ENCODE results near the gene DOCK8.
"Not testable (repeated sequence)": the region's sequence is repeated elsewhere in the genome, so short reads cannot be mapped to it uniquely, and the experiment has no call there.

DOCK8 gene

DNA sequence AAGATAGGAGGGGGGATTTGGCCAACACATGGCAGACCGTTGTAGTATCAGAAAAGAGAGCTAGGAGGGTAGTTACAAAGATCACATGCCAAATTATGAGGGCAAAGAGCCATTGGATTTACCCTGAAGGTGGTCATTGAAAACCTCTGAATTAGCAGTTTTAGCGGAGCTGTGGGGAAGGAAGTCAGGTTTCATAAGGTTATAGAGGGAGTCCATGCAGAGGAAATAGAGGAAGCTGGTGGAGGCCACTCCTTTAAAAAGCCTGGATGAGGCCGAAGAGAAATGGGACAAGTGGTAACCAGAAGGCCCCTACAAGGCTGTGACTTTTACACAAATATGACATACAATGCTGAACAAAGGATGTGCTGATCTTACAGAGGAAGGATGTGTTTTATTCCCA, 13.2 kb downstream of the DOCK8 start:
- DNase-seq: no peak

DNA sequence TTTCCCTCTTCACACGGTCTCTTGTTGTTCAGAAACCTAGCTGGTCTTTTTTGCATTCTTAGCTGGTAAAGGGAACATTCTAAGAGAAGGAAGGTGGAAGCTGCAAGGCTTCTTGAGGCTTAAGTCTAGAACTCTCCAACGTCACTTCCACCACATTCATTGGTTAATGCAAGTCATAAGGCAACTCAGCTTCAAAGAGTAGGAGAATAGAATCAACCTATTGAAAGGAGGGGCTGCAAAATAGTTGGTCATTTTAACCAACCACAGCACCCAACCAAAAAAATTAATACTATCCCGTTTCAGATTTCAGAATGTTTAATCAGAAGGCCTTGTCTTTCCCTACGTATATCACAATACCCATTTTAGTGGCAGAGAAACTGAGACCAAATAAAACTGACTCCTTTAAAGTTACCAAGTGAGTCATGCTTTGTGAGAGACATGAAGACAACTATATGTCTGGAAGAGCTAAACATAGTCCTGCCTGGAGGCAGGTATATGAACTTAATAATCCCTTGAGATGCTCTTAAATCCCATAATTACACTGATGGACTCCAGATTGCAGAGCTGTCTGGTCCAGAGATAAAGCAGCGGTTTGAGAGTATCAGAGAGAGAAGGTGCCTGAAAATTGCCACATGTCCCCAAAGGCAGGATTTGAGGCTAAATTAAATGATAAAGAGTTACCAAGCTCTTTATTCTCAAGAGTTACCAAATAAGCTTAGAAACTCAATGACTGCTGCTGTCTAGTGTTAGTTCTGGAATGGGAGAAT, 14.4 kb downstream of the DOCK8 start:
- DNase-seq: no peak

DNA sequence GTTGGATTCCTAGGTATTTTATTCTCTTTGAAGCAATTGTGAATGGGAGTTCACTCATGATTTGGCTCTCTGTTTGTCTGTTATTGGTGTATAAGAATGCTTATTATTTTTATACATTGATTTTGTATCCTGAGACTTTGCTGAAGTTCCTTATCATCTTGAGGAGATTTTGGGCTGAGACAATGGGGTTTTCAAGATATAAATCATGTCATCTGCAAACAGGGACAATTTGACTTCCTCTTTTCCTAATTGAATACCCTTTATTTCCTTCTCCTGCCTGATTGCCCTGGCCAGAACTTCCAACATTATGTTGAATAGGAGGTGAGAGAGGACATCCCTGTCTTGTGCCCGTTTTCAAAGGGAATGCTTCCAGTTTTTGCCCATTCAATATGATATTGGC, 17.0 kb downstream of the DOCK8 start:
- not testable (repeated sequence) for DNase-seq

DNA sequence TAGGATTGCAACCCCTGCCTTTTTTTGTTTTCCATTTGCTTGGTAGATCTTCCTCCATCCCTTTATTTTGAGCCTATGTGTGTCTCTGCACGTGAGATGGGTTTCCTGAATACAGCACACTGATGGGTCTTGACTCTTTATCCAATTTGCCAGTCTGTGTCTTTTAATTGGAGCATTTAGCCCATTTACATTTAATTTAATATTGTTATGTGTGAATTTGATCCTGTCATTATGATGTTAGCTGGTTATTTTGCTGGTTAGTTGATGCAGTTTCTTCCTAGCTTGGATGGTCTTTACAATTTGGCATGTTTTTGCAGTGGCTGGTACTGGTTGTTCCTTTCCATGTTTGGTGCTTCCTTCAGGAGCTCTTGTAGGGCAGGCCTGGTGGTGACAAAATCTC, 19.0 kb downstream of the DOCK8 start:
- not testable (repeated sequence) for DNase-seq

DNA sequence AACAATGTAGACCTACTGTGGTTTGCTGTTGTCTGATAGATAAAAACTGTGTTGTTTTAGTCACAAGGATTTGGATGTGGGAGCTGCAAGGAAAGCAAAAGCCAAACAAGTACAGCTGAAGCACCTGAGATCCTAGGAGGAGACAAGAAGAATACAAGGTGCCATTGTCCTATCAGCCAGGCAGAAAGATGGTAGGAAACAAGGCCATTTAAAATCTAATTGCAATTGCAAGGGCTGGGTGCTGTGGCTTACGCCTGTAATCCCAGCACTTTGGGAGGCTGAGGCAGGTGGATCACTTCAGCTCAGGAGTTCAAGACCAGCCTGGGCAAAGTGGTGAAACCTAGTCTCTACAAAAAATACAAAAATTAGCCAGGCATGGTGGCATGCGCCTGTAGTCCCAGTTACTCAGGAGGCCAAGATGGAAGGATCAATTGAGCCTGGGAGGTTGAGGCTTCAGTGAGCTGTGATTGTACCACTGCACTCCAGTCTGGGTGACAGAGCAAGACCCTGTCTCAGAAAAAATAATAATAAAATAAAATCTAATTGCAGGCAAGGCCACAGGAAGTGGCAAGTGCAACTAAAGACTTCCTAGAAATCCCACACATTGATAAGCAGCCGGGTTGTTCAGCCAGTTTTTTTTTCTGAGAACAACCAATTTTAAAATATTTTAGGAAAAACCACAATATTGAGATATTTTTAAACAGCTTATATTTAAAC, 22.6 kb downstream of the DOCK8 start:
- DNase-seq: no peak

DNA sequence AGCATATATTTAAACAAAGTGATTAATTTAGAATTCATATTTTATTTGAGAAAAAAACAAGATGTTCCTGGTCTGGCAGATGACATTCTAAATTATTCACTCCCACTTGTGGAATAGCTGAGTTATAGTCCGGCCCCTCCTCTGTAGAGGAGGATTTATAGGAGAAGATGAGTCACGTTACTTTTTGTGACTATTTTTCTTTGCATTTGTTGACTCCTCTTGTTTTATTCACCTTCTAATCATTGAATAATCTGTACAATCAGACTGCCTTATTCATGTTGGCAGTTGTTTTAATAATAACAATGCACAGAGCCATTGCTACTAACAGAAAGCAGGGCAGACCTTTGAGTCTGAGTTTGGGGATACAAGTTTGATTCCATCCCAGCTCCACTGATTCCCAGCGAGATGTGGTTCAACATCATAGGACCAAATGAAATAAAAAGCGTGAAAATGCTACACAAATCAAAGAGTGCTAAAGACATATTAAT, 23.2 kb downstream of the DOCK8 start:
- DNase-seq: no peak

DNA sequence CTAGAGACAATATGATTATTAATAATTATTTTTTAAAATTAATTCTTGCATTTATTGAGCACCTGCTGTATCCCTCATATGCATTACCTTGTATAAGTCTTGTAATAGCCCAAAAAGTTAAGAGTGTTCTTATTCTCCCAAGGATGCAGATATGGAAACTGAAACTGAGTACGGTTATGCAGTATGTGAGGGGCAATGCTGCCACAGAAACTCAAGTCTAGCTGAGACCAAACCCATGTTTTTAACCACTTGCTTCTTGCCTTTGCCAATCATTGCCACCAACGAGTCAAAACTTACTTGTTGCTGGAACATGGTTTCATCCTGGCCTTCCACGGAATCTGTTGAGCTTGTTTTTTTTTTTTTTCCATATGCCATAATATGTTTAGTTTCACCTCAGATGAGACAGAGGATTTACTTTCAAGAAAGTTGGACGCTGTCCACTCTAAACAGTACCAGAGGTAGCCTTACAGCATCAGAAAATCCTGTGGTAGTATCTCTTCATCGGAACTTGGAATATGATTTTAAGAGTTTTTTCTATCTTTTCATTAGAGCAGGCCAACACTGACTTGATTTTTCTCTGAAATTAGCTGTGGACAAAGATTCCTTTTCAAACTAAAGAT, 27.9 kb downstream of the DOCK8 start:
- DNase-seq: no peak

DNA sequence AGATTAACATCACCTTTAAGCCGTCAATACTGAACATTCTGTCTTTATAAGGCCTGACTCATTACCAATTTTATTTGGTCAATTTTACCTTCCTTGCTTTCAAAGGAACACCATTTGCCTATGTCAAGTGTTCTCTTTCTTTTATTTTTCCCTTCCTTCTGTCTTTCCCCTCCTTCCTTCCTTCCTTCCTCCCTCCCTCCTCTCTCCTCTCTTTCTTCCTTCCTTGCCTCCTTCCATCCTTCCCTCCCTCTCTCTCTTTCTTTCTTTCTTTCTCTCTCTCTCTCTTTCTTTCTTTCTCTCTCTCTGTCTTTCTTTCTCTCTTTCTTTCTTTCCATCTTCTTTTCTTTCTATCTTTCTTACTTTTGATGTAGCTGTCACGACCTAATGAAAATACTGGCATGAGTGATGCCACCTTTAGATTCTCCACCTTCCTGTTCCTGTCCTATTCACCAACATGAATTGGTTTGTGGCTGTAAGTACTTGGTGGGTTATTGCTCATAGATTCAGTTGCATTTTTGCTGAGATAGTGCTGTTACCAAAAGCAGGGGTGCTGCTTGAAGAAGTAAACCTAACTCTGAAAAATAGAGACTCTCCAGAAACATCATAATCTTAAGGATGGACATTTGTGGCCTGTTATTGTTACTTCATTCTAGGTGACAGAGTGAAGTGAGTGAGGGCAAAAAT, 33.8 kb downstream of the DOCK8 start:
- DNase-seq: no peak

DNA sequence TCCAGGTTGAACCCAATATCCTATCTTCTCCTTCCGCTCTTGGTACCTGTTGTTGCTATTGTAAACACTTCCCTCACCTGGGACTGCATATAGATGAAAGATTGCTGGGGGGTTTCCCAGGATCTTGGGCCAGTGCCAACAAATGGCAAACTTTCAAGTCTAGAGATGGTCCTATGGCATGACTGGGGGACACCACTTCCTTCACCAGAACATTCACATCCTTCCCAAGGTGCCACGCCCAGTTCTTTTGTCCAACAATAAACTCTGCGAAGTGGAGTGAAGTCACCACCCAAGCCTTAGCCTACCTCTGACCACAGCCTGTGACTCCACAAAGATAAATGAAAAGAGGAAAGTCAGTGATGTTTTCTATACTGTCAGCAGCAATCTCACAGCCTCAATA, 34.4 kb downstream of the DOCK8 start:
- no peak for DNase-seq

DNA sequence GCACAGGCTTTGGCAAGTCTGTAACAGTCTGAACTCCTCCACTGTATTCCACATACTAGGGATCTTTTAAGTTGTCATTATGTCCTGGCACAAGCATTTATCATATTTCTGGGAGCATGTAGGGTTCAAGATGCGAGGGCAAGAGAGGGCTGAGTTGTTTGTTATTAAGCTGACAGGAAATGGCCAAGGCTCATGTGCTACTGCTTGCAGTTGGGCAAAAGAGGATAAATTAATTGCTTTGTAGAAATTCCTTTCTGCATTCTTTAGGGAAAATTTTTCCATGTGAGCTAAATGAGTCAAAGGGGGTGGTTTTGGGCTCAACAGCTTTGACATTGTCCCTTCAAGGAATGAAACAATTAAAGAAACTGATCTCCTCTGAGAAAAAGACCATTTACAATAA, 35.4 kb downstream of the DOCK8 start:
- DNase-seq: no peak

DNA sequence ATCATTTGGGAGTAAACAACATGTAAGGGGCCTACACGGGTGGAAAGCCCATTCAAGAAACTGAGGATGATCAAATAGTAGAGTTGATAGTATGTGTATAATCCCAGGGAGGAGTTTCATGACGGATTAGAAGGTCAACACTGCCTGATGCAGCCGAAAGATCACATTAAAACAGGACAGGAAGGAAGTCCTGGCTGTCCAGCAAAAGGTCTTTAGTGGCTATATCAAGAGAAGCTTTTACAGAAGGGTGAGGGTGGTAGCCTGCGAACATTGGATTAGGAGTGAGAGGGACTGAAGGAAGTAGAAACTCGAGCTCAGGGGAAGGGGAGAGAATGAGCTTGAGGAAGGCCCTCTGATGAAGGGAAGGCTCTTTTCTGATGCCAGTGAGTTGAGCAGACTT, 36.0 kb downstream of the DOCK8 start:
- DNase-seq: no peak

DNA sequence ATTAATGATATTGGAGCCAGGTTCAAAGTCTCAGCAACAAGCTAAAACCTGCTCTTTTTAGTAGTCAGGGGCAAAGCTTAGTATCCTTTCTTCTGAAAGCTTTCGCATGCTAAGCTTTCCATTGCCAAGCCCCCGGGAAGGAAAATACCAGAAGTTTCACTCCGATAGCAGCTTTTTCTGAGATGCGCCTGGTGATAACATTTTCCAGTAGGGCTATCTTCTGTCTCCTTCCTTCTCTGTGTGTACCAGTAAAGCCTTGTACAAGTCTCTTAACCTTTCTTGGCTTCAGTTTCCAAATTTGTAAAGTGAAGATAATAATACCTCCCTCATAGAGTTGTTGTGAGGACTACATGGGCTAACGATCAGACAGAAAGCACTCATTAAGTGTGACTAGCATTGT, 36.7 kb downstream of the DOCK8 start:
- no peak for DNase-seq

DNA sequence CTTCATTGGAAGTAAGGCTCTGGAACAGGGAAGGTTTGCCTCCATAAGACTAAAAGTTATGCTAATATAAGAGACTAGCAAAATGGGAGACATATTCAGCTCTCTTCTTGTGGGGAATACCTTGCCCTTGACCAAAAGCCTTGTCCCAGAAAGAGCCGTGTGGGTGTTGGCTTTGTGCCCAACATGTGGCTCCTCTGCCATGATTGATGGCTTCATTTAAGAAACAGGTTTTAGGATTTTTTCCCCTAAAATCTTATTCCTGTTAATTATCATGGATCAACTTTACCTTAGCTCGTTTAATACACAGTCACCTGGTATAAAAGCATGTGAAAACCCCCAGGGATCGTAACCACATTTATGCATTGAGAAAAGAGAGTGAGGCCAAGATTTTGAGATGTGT, 38.9 kb downstream of the DOCK8 start:
- no peak for DNase-seq

DNA sequence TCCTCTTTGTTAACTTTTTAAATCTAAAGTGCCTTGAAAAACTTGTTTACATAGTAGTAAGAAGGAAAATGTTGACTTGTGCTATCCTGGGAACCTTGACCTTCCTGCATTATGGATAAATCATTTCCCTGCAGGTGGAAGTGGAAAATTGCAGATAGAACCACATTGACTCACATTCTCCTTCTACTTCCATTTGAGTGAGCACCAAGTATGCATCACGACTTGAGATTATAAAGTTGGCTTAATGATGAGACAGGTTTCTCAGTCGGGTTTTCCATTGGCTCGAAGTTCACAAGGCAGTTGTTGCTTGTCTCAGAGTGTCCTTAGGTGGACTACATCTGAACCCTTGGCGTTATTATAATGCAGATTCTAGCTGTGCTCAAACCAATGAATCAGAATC, 39.9 kb downstream of the DOCK8 start:
- no peak for DNase-seq

DNA sequence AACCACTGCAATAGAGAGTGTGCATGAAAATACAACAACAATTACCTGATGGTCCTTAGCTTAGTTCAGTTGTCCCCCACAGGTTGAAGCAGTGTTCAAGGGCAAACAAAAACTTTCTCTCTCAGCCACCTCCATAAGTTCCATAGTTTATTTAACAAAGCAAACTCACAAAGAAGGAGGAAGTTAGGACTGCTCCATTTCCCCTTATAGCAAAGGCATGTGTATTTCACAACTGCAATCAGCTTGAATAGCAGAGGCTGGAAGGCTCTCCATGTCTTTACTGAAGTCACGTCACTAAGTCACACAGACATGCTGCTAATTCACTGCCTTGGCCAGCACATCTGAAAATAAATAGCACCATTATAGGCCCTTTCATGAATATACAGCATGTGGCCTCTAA, 43.3 kb downstream of the DOCK8 start:
- DNase-seq: no peak

DNA sequence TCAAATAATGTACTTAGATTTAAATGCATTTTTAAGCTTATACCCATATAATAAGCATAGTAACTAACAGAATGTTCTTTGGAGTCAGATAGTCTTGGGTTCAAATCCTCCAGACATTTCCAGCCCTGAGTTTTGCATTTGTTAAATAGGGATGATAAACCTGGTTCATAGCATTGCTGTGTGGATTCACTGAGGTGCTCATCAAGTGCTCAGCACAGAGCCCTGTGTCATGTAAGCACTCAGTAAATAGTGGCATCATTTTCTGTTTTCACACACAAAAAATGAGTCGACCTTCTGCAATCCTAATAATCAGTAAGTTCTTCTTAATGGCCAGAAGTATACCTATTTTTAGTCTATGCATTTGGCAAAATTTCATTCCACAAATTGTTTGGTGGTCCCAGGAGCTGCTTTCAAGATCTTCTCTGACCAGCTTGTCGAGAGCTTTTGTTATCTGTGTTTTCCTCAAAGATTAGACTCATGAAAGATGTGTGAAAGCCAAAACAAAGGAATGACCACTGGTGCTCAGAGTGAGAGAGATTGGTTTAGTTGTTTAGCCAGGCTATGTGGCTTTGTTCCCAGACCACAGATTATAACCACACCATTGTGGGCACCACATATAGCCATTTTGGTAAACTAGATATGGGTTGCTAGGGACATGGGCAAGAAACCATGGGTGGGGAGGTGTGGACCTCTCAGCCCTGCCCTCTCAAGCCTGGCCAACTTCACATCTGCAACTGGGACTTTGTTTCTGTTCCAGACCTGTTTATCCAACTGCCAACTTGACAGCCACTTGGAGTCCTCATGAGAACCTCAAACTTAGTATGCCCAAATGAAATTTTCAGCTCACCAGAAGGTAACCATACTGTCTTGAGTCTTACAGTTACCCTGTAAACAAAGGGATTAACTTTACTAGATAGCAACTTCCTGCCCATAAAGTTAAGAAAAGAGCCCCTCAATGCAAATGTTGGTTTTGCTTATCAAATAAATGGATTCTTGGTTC, 45.0 kb downstream of the DOCK8 start:
- no peak for DNase-seq

DNA sequence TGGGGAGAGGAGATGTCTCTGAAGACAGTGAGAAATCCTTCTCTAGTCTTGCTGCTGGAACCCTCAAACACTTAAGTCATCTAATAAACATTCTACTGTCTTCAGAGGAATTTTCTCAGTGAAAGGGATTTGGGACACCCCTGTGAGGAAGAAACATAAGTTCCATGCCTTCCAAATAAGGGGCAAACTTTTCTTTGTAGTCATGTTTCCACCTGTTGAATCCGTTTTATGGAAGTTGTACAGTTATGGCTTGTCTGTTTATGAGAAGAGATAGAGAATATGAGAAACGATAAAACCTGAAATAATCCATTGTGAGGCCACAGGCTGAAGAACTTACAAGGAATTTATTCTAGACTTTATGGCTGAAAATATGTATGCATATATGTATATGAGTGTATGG, 49.6 kb downstream of the DOCK8 start:
- DNase-seq: no peak

DNA sequence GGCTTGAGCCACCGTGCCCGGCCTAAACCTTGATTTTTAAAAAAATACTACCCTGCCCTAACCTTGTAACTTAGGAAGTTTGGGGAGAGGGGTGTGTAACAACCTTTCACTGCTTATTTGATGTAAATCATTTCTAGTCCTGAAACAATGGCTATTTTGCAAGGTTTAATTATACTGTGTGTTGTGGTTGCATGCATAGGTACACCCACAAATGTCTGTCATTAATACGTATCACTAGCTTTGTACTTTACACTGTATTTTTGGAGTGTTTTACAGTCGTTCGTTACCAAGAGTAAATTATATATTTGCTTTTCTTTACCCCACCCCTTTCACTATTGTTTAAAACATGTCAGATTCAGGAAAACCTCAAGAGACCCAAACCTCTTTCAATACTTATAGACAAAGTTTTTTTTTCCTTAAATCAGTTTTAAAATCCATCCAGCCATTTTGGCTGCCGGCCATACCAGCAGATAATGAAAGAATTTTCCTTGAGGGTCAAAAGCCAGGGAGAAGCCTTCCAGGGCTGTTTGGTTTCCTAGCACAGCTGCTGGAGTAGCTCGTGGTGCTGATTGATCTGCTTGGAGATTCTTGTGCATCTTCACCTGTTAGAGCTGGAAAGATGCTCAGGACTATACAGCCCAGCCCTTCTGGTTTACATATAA, 50.7 kb downstream of the DOCK8 start:
- no peak for DNase-seq

DNA sequence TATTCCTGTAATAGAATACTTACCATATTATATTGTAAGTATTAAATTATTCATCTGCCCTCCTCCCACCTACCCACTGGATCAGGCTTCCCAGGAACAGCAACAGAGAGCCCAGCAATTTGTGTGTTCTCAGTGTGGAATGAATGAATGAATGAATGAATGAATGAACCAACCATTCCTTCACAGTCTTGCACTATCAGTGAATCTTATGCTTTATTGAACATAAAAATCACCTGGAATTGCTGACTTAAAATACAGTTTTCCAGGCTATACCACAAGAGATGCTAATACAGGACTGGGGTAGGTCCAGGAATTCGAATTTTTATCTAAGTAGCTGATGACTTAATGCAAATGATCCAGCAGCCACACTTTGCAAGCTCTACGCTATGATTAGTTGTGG, 51.6 kb downstream of the DOCK8 start:
- DNase-seq: no peak

DNA sequence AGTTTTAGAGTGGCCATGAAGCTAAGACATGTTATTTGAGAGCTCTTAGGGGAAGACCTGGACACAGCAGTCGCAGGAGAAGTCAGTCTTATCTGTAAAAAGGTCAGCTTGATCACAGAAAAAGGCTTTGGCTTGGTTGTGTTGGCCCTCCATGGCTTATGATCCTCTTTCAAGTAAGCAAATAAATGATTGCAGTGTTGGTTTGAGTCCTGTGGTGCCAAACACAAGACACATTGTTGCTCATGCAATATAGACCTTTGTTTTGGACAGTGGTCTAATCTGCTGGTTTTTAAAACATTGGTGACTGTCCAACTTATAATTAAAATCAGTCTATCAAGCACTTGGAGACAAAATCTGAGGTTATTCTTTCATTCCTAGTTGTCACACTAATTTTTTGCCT, 54.0 kb downstream of the DOCK8 start:
- no peak for DNase-seq

DNA sequence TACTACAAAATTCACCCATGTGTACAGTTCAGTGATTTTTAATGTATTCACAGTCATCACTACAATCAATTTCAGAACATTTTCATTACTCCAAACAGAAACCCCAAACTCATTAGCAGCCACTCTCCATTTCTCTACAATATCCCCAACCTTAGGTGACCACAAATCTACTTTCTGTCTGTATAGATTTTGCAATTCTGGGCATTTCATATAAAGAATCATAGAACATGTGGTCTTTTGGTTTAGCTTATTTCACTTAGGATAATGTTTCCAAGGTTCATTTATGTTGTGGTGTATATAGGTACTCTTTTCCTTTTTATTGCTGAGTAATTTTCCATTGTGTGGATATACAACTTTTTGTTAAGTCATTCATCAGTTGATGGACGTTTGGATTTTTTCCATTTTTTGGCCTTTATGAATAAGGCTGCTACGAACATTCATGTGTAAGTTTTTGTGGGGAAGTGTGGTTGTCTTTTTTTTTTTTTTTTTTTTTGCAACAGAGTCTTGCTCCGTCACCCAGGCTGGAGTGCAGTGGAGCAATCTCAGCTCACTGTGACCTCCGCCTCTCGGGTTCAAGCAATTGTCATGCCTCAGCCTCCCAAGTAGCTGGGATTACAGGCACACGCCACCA, 54.5 kb downstream of the DOCK8 start:
- DNase-seq: no peak

Data from NCI-H2227 treated with DMSO at 0.1 percent for 48 hours (cell line).